Measurements from ENCODE around the gene KLHL25. TPM values are rescaled to one million over a fixed set of nuclear protein-coding genes. Genes with fewer than 3 reads are reported as not detected.
"Not testable (repeated sequence)": the region's sequence is repeated elsewhere in the genome, so short reads cannot be mapped to it uniquely, and the experiment has no call there.

KLHL25 gene
- total RNA-seq, 1 donor from 2014 or later, result 11.0 TPM

GRCh38 chr15:85828126-85828525 is 33.4 kb upstream of the KLHL25 start:
- no peak for DNase-seq (ENCODE audit: low spot score)
- Mint-ChIP-seq H3K27ac (no peak overlapping the region), H3K4me3 (no peak overlapping the region)

GRCh38 chr15:85826756-85827515 is 32.2 kb upstream of the KLHL25 start:
- H3K36me3 Mint-ChIP-seq (ENCODE audit: low read depth), result no peaks in the 10 kb centered on the region

More at GRCh38 chr15:85828126-85828525, 33.4 kb upstream of the KLHL25 start:
- intact Hi-C loops (cut with micrococcal nuclease), result no loop called here
- H3K36me3 Mint-ChIP-seq (ENCODE audit: low read depth), result no peaks in the 10 kb centered on the region
- peaks cover 8% of the 10 kb centered on the region for H3K27me3 Mint-ChIP-seq (ENCODE audit: insufficient read depth)
- no peaks in the 10 kb centered on the region for H3K9me3 Mint-ChIP-seq
- H3K4me1 Mint-ChIP-seq (ENCODE audit: low read depth), result no peaks in the 10 kb centered on the region

GRCh38 chr15:85825719-85826118 is 31.0 kb upstream of the KLHL25 start:
- no peaks in the 10 kb centered on the region for H3K4me1 Mint-ChIP-seq (ENCODE audit: low read depth)
- no peak for DNase-seq (ENCODE audit: low spot score)
- H3K27ac Mint-ChIP-seq, result no peak overlapping the region
- H3K36me3 Mint-ChIP-seq (ENCODE audit: low read depth), result no peaks in the 10 kb centered on the region
- H3K4me3 Mint-ChIP-seq, result no peak overlapping the region
- H3K27me3 Mint-ChIP-seq (ENCODE audit: insufficient read depth), result peaks cover 5% of the 10 kb centered on the region
- intact Hi-C loops (cut with micrococcal nuclease), result no loop called here
- H3K9me3 Mint-ChIP-seq, result no peaks in the 10 kb centered on the region

More at GRCh38 chr15:85826756-85827515, 32.2 kb upstream of the KLHL25 start:
- Mint-ChIP-seq H3K4me3 (no peak overlapping the region), H3K9me3 (no peaks in the 10 kb centered on the region), H3K27me3 (ENCODE audit: insufficient read depth) (peaks cover 8% of the 10 kb centered on the region), H3K4me1 (ENCODE audit: low read depth) (no peaks in the 10 kb centered on the region), H3K27ac (no peak overlapping the region)
- DNase-seq (ENCODE audit: low spot score), result no peak
- intact Hi-C loops (cut with micrococcal nuclease), result no loop called here

GRCh38 chr15:85825118-85825517 is 30.4 kb upstream of the KLHL25 start:
- intact Hi-C loops (cut with micrococcal nuclease), result no loop called here
- Mint-ChIP-seq H3K27me3 (ENCODE audit: insufficient read depth) (peaks cover 5% of the 10 kb centered on the region), H3K4me1 (ENCODE audit: low read depth) (no peaks in the 10 kb centered on the region), H3K4me3 (no peak overlapping the region), H3K36me3 (ENCODE audit: low read depth) (no peaks in the 10 kb centered on the region), H3K27ac (no peak overlapping the region), H3K9me3 (no peaks in the 10 kb centered on the region)
- no peak for DNase-seq (ENCODE audit: low spot score)

- Mint-ChIP-seq H3K9me3 (no peaks in the 10 kb centered on the region), H3K4me3 (no peak overlapping the region), H3K36me3 (ENCODE audit: low read depth) (no peaks in the 10 kb centered on the region), H3K27me3 (ENCODE audit: insufficient read depth) (peaks cover 8% of the 10 kb centered on the region), H3K4me1 (ENCODE audit: low read depth) (no peaks in the 10 kb centered on the region), H3K27ac (no peak overlapping the region)
- DNase-seq (ENCODE audit: low spot score), result no peak
- intact Hi-C loops (cut with micrococcal nuclease), result no loop called here
These were observed 26.8 kb upstream of the KLHL25 start for GRCh38 chr15:85821545-85821944.

GRCh38 chr15:85819938-85820337 is 25.2 kb upstream of the KLHL25 start:
- DNase-seq (ENCODE audit: low spot score), result no peak
- intact Hi-C loops (cut with micrococcal nuclease), result no loop called here
- Mint-ChIP-seq H3K4me1 (ENCODE audit: low read depth) (no peaks in the 10 kb centered on the region), H3K4me3 (no peak overlapping the region), H3K36me3 (ENCODE audit: low read depth) (no peaks in the 10 kb centered on the region), H3K27ac (no peak overlapping the region), H3K9me3 (no peaks in the 10 kb centered on the region), H3K27me3 (ENCODE audit: insufficient read depth) (peaks cover 6% of the 10 kb centered on the region)

- Mint-ChIP-seq H3K36me3 (ENCODE audit: low read depth) (no peaks in the 10 kb centered on the region), H3K27me3 (ENCODE audit: insufficient read depth) (peaks cover 9% of the 10 kb centered on the region), H3K9me3 (no peaks in the 10 kb centered on the region), H3K4me1 (ENCODE audit: low read depth) (peaks cover 11% of the 10 kb centered on the region), H3K4me3 (no peak overlapping the region), H3K27ac (peak overlapping the region; percentile 64)
- no peak for DNase-seq (ENCODE audit: low spot score)
- intact Hi-C loops (cut with micrococcal nuclease), result loop anchor here (1.0 kb wide), 1 partner anchor 28 kb away; no protein-coding TSS in a partner anchor
These were observed 18.5 kb upstream of the KLHL25 start for GRCh38 chr15:85813234-85813633.

GRCh38 chr15:85810075-85810474 is 15.3 kb upstream of the KLHL25 start:
- no peaks in the 10 kb centered on the region for H3K36me3 Mint-ChIP-seq (ENCODE audit: low read depth)
- H3K4me1 Mint-ChIP-seq (ENCODE audit: low read depth), result peaks cover 11% of the 10 kb centered on the region
- DNase-seq (ENCODE audit: low spot score), result no peak
- H3K9me3 Mint-ChIP-seq, result no peaks in the 10 kb centered on the region
- no peak overlapping the region for H3K4me3 Mint-ChIP-seq
- intact Hi-C loops (cut with micrococcal nuclease), result no loop called here
- H3K27ac Mint-ChIP-seq, result no peak overlapping the region
- H3K27me3 Mint-ChIP-seq (ENCODE audit: insufficient read depth), result peaks cover 6% of the 10 kb centered on the region

GRCh38 chr15:85805420-85805819 is 10.7 kb upstream of the KLHL25 start:
- intact Hi-C loops (cut with micrococcal nuclease), result no loop called here
- peaks cover 4% of the 10 kb centered on the region for H3K27me3 Mint-ChIP-seq (ENCODE audit: insufficient read depth)
- no peaks in the 10 kb centered on the region for H3K36me3 Mint-ChIP-seq (ENCODE audit: low read depth)
- H3K27ac Mint-ChIP-seq, result no peak overlapping the region
- no peaks in the 10 kb centered on the region for H3K9me3 Mint-ChIP-seq
- H3K4me1 Mint-ChIP-seq (ENCODE audit: low read depth), result no peaks in the 10 kb centered on the region
- no peak for DNase-seq (ENCODE audit: low spot score)
- H3K4me3 Mint-ChIP-seq, result no peak overlapping the region

- intact Hi-C loops (cut with micrococcal nuclease), result no loop called here
- Mint-ChIP-seq H3K27me3 (ENCODE audit: insufficient read depth) (peaks cover 4% of the 10 kb centered on the region), H3K4me3 (no peak overlapping the region), H3K36me3 (ENCODE audit: low read depth) (no peaks in the 10 kb centered on the region), H3K9me3 (no peaks in the 10 kb centered on the region), H3K4me1 (ENCODE audit: low read depth) (no peaks in the 10 kb centered on the region), H3K27ac (no peak overlapping the region)
- DNase-seq (ENCODE audit: low spot score), result no peak
These were observed 9.9 kb upstream of the KLHL25 start for GRCh38 chr15:85804481-85805170.

GRCh38 chr15:85802617-85803016 is 7.9 kb upstream of the KLHL25 start:
- H3K27ac Mint-ChIP-seq; H3K36me3 Mint-ChIP-seq (ENCODE audit: low read depth); H3K27me3 Mint-ChIP-seq (ENCODE audit: insufficient read depth); DNase-seq (ENCODE audit: low spot score); H3K4me1 Mint-ChIP-seq (ENCODE audit: low read depth); H3K4me3 Mint-ChIP-seq; H3K9me3 Mint-ChIP-seq; intact Hi-C loops (cut with micrococcal nuclease): not testable (repeated sequence)

- H3K36me3 Mint-ChIP-seq (ENCODE audit: low read depth), result no peaks in the 10 kb centered on the region
- no peak overlapping the region for H3K27ac Mint-ChIP-seq
- no peaks in the 10 kb centered on the region for H3K9me3 Mint-ChIP-seq
- no peak for DNase-seq (ENCODE audit: low spot score)
- H3K4me3 Mint-ChIP-seq, result no peak overlapping the region
- peaks cover 7% of the 10 kb centered on the region for H3K4me1 Mint-ChIP-seq (ENCODE audit: low read depth)
- intact Hi-C loops (cut with micrococcal nuclease), result no loop called here
- H3K27me3 Mint-ChIP-seq (ENCODE audit: insufficient read depth), result peaks cover 8% of the 10 kb centered on the region
These were observed 5.9 kb upstream of the KLHL25 start for GRCh38 chr15:85800478-85801123.

- peaks cover 28% of the 10 kb centered on the region for H3K4me1 Mint-ChIP-seq (ENCODE audit: low read depth)
- not testable (repeated sequence) for H3K27ac Mint-ChIP-seq; H3K36me3 Mint-ChIP-seq (ENCODE audit: low read depth); H3K27me3 Mint-ChIP-seq (ENCODE audit: insufficient read depth); DNase-seq (ENCODE audit: low spot score); H3K4me3 Mint-ChIP-seq; H3K9me3 Mint-ChIP-seq
- intact Hi-C loops (cut with micrococcal nuclease), result loop anchor here (5.0 to 10.0 kb wide), 4 partner anchors 312 to 1872 kb away; partner anchors contain the start of genes AKAP13 and PDE8A
These were observed 1.6 kb upstream of the KLHL25 start for GRCh38 chr15:85796371-85796770.
